ENCODE data around the gene AHDC1.

- TF ChIP-seq CTCF (conservative IDR thresholded peaks at IDR 0.05; ENCODE audit: low read length) (no peak), EZH2phosphoT487 (IDR thresholded peaks at IDR 0.05; ENCODE audit: borderline replicate concordance, low read depth, low read length) (no peak)
Measured at GRCh38 chr1:27526569-27527222, 77.2 kb downstream of the AHDC1 start.
